Activated T-helper 1 cell treated with anti-CD3 and anti-CD28 coated beads, Interleukin-2, amount 50 U/mL, for 16 hours (primary cell): Measurements from ENCODE around the gene GREB1L.
"Not testable (repeated sequence)": the region's sequence is repeated elsewhere in the genome, so short reads cannot be mapped to it uniquely, and the experiment has no call there.

ENCODE experiments used
- DNase-seq, 2 donors: peaks; one replicate each; pipeline ENCODE4 v3.0.0-alpha.2; 2020; ENCODE audit warnings: low read depth in 1 of 2, low spot score in 1 of 2

Gene GREB1L

GRCh38 chr18:21363348-21363747 lies 121.3 kb downstream of the GREB1L start:
- no peak for DNase-seq

- DNase-seq, result no peak
Measured at GRCh38 chr18:21364471-21364870, 122.4 kb downstream of the GREB1L start.

- no peak for DNase-seq
Measured at GRCh38 chr18:21366896-21367295, 124.9 kb downstream of the GREB1L start.

- DNase-seq, result no peak
Measured at GRCh38 chr18:21369146-21369545, 127.1 kb downstream of the GREB1L start.

- DNase-seq, result not testable (repeated sequence)
Measured at GRCh38 chr18:21369597-21369996, 127.6 kb downstream of the GREB1L start.

- no peak for DNase-seq
Measured at GRCh38 chr18:21383031-21383430, 141.0 kb downstream of the GREB1L start.

- no peak for DNase-seq
Measured at GRCh38 chr18:21386523-21387240, 144.7 kb downstream of the GREB1L start.

- DNase-seq, result no peak
Measured at GRCh38 chr18:21387886-21388285, 145.9 kb downstream of the GREB1L start.

GRCh38 chr18:21389283-21389682 lies 147.3 kb downstream of the GREB1L start:
- no peak for DNase-seq

GRCh38 chr18:21389903-21390302 lies 147.9 kb downstream of the GREB1L start:
- DNase-seq, result no peak

- DNase-seq, result no peak
Measured at GRCh38 chr18:21391074-21391673, 149.1 kb downstream of the GREB1L start.

GRCh38 chr18:21393986-21394385 lies 152.0 kb downstream of the GREB1L start:
- DNase-seq, result no peak

- no peak for DNase-seq
Measured at GRCh38 chr18:21398121-21398520, 156.1 kb downstream of the GREB1L start.

- no peak for DNase-seq
Measured at GRCh38 chr18:21402272-21402671, 160.2 kb downstream of the GREB1L start.

- no peak for DNase-seq
Measured at GRCh38 chr18:21404426-21404825, 162.4 kb downstream of the GREB1L start.

GRCh38 chr18:21406116-21406515 lies 164.1 kb downstream of the GREB1L start:
- no peak for DNase-seq

GRCh38 chr18:21408681-21409080 lies 166.6 kb downstream of the GREB1L start:
- no peak for DNase-seq

- no peak for DNase-seq
Measured at GRCh38 chr18:21433436-21433835, 191.4 kb downstream of the GREB1L start.

GRCh38 chr18:21439431-21439846 lies 197.4 kb downstream of the GREB1L start:
- DNase-seq, result no peak

GRCh38 chr18:21441670-21442069 lies 199.6 kb downstream of the GREB1L start:
- no peak for DNase-seq

- no peak for DNase-seq
Measured at GRCh38 chr18:21443776-21444464, 201.9 kb downstream of the GREB1L start.

- no peak for DNase-seq
Measured at GRCh38 chr18:21444465-21445212, 202.6 kb downstream of the GREB1L start.
